Peyer's patch (tissue), 4 donors: ENCODE data around the gene NLRP6. TPM values are rescaled to one million over a fixed set of nuclear protein-coding genes. Genes with fewer than 3 reads are reported as not detected.
A peak's percentile ranks its signal among the peaks of the same experiment; 100 is the strongest.
"Not testable (repeated sequence)": the region's sequence is repeated elsewhere in the genome, so short reads cannot be mapped to it uniquely, and the experiment has no call there.

Experiments
- DNase-seq, 3 donors: peaks; one replicate each; pipeline ENCODE4 v3.0.0-alpha.2; 2017 to 2019
- H3K27ac ChIP-seq, 4 donors: fragments of 200-600 bp; sonication (generic); one replicate each; pipeline ENCODE4 v1.5.1; 2016 to 2019
- H3K27me3 ChIP-seq, 2 donors: fragments of 200-600 bp; sonication (generic); one replicate each; pipeline ENCODE4 v1.5.1; 2019
- H3K36me3 ChIP-seq, 3 donors: fragments of 200-600 bp; sonication (generic); one replicate each; pipeline ENCODE4 v1.5.1; 2016 to 2019
- H3K4me1 ChIP-seq, 4 donors: fragments of 200-600 bp; sonication (generic); one replicate each; pipeline ENCODE4 v1.5.1; 2016 to 2019
- H3K4me3 ChIP-seq, 4 donors: fragments of 200-600 bp; sonication (generic); 1 replicate in 3 of 4; 2 replicates in 1 of 4; pipeline ENCODE4 v1.5.1; 2016 to 2019; ENCODE audit warnings: mild to moderate bottlenecking in 1 of 4
- H3K9me3 ChIP-seq, 4 donors: fragments of 200-600 bp; sonication (generic); one replicate each; pipeline ENCODE4 v1.5.1; 2016 to 2019; ENCODE audit warnings: mild to moderate bottlenecking in 1 of 4
- CTCF ChIP-seq, 6 experiments: fragments of 450-650 bp in 4 of 6; fragments of 200-600 bp in 2 of 6; sonication (generic) in 1 of 6; IDR thresholded peaks; one replicate each; pipeline ENCODE4 v1.5.1; 2017 to 2019; ENCODE audit warnings: antibody characterized with exemption in 6 of 6, mild to moderate bottlenecking in 3 of 6, moderate library complexity in 1 of 6
- POLR2A ChIP-seq, 2 donors: fragments of 450-650 bp; IDR thresholded peaks; one replicate each; pipeline ENCODE4 v1.5.1; 2017; ENCODE audit warnings: antibody characterized with exemption in 2 of 2, mild to moderate bottlenecking in 2 of 2, moderate library complexity in 2 of 2
- total RNA-seq, 4 donors: library from RNA; depleted of rRNA; stranded (reverse); fragments of >200 nt; gene quantifications; one replicate each; pipeline ENCODE4 v1.1.0, GENCODE V29; 2016

The NLRP6 gene
- total RNA-seq, 4 donors from 2014 or later: 109 to 687 (median 492) TPM

DNA sequence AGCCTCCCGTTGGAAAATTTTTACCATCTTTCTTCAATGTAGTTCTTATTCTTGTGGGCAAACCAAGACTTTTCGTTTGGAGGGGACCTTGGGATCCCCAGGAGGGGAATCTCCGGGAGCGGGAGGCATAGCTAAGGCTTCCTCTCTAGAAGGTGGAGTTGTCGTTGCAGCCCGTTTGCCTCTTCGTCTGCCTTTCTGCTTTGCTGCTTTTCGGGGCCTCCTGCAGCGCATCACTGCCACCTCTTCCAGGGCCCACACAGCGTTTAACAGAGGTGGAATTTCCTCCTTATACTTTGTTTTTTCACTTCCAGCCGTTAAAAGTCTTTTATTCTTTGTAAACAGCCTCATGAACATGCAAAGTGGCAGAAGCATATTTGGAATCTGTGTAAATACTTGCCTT lies 45.9 kb downstream of the NLRP6 start:
- H3K9me3 ChIP-seq: no peaks in the 10 kb centered on the region
- no peaks in the 10 kb centered on the region for H3K36me3 ChIP-seq
- no peak for DNase-seq
- no peaks in the 10 kb centered on the region for H3K27me3 ChIP-seq
- peak overlapping the region in 2 of 4 donors; percentile 52 to 87 for H3K27ac ChIP-seq
- H3K4me3 ChIP-seq: no peak overlapping the region
- peaks cover 0 to 29% (median 22%) of the 10 kb centered on the region in 4 donors for H3K4me1 ChIP-seq
- TF ChIP-seq CTCF (IDR thresholded peaks at IDR 0.05) (no peak), POLR2A (IDR thresholded peaks at IDR 0.05) (no peak)

DNA sequence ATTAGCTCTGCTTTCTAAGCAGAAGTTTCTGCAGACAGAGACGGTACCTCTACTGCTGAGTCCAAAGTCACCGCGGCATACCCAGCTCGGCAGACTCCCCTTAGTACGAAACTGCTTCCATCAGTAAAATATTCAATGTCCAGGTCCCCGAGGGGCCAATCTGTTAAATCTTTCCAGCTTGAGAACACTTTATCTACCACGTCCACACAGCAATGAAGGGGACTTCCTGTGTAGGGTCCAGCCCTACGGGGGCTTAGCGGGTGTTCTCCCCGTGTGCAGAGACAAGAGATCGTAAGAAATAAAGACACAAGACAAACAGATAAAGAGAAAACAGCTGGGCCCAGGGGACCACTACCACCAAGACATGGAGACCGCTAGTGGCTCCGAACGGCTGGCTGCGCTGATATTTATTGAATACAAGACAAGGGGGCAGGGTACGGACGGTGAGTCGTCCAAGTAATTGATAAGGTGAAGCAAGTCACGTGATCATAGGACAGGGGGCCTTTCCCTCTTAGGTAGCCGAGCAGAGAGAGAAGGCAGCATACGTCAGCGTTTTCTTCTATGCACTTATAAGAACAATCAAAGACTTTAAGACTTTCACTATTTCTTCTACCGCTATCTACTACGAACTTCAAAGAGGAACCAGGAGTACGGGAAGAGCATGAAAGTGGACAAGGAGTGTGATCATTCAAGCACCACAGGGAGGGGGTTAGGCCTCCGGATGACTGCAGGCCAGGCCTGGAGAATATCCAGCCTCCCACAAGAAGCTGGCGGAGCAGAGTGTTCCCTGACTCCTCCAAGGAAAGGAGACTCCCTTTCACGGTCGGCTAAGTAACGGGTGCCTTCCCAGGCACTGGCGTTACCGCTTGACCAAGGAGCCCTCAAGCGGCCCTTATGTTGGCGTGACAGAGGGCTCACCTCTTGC lies 46.6 kb downstream of the NLRP6 start:
- H3K4me3 ChIP-seq, H3K36me3 ChIP-seq, H3K27me3 ChIP-seq, H3K9me3 ChIP-seq, DNase-seq: not testable (repeated sequence)
- peak overlapping the region; percentile 45 to 87 (median 69) for H3K27ac ChIP-seq
- H3K4me1 ChIP-seq: peaks cover 0 to 29% (median 22%) of the 10 kb centered on the region in 4 donors

GRCh38 chr11:325796-326591 lies 47.8 kb downstream of the NLRP6 start:
- peak overlapping the region; percentile 79 to 89 (median 86) for H3K27ac ChIP-seq
- peak in 1 of 3 donors; percentile 48 for DNase-seq
- no peak for TF ChIP-seq CTCF (IDR thresholded peaks at IDR 0.05)
- TF ChIP-seq POLR2A (IDR thresholded peaks at IDR 0.05): no peak
- H3K36me3 ChIP-seq: no peaks in the 10 kb centered on the region
- H3K27me3 ChIP-seq: no peaks in the 10 kb centered on the region
- H3K4me3 ChIP-seq: peak overlapping the region in 1 of 4 donors; percentile 6
- H3K9me3 ChIP-seq: no peaks in the 10 kb centered on the region
- H3K4me1 ChIP-seq: peaks cover 0 to 34% (median 23%) of the 10 kb centered on the region in 4 donors

DNA sequence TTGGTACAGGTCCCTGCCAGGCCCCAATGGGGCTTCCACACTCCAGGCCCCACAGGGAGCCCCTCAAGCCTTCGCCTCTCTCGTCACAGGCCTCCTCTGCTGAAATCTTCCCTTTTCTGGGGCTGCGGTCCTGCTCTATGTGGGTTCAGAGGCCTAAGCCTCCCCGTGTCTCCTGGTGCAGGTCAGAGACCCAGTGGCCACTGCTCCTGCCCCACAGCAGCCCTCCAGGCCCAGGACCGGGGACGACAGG lies 48.3 kb downstream of the NLRP6 start:
- peak overlapping the region; percentile 79 to 89 (median 86) for H3K27ac ChIP-seq
- no peaks in the 10 kb centered on the region for H3K27me3 ChIP-seq
- peak overlapping the region in 1 of 4 donors; percentile 6 for H3K4me3 ChIP-seq
- DNase-seq: no peak
- TF ChIP-seq CTCF (IDR thresholded peaks at IDR 0.05): no peak
- TF ChIP-seq POLR2A (IDR thresholded peaks at IDR 0.05): no peak
- no peaks in the 10 kb centered on the region for H3K36me3 ChIP-seq
- no peaks in the 10 kb centered on the region for H3K9me3 ChIP-seq
- peaks cover 0 to 34% (median 23%) of the 10 kb centered on the region in 4 donors for H3K4me1 ChIP-seq

- peaks cover 0 to 34% (median 23%) of the 10 kb centered on the region in 4 donors for H3K4me1 ChIP-seq
- H3K27me3 ChIP-seq: no peaks in the 10 kb centered on the region
- peak overlapping the region; percentile 79 to 89 (median 86) for H3K27ac ChIP-seq
- no peaks in the 10 kb centered on the region for H3K9me3 ChIP-seq
- peak; percentile 70 to 97 (median 95) for DNase-seq
- TF ChIP-seq CTCF (IDR thresholded peaks at IDR 0.05) (no peak), POLR2A (IDR thresholded peaks at IDR 0.05) (peak in 1 of 2 donors; percentile 14)
- no peaks in the 10 kb centered on the region for H3K36me3 ChIP-seq
- peak overlapping the region in 2 of 4 donors; percentile 6 to 11 for H3K4me3 ChIP-seq
Observed at GRCh38 chr11:326842-327580, 48.8 kb downstream of the NLRP6 start.
